ENCODE measurements around the gene SCO2. TPM values are rescaled to one million over a fixed set of nuclear protein-coding genes. Genes with fewer than 3 reads are reported as not detected.

SCO2 gene
- total and polyA plus RNA-seq, 2 of the 13 experiments (the other 11 are each of a cell fraction or from before 2014, with no cell fraction given) = 0.32 to 3.7 TPM

DNA sequence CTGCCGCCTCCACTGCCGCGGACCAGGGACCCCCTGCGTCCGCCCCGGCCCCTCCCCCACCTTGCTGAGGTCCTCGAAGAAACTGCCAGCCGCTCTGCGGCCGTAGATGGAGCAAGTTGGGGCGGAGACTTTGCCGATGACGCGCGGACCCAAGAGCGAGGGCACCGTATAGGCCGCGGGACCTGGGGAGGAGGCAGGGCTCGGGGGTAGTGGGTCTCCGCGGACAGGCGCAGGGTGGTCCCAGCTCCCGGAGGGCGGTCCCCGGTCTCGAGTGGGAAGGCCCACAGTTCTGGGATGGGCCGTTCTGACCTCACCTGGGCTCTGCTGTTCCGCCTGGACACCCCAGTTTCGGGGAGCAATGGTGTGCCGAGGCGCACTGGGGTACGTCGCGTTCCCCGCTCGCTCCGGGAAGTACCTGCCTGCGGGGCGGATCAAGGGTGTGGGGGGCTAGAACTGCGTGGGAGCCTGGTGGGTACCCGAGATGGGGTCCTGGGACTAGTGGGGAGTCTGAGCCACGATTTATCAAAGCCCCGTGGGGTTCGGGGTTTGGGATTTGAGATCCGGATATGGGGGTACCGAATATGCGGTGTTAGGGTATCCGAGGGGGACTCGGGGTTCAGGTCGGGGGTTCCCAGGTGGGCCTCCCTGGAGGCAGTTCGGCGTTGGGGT lies 5.6 kb upstream of the SCO2 start (continued):
- TF ChIP-seq ZNF280D (CRISPR knock-in tag; IDR thresholded peaks at IDR 0.05) (no peak), ZSCAN31 (CRISPR knock-in tag; IDR thresholded peaks at IDR 0.05; ENCODE audit: low read depth) (no peak; the same call in 1 of the 2 replicates), NFE2L1 (CRISPR knock-in tag; IDR thresholded peaks at IDR 0.05; ENCODE audit: borderline replicate concordance) (no peak), NFE2 (CRISPR knock-in tag; IDR thresholded peaks at IDR 0.05) (no peak), MIER3 (CRISPR knock-in tag; IDR thresholded peaks at IDR 0.05; ENCODE audit: borderline replicate concordance) (no peak), SOX5 (CRISPR knock-in tag; IDR thresholded peaks at IDR 0.05; ENCODE audit: borderline replicate concordance) (no peak), ZNF570 (CRISPR knock-in tag; IDR thresholded peaks at IDR 0.05; ENCODE audit: borderline replicate concordance) (no peak), PITX1 (CRISPR knock-in tag; IDR thresholded peaks at IDR 0.05) (0 out of 2 replicates have a peak, but pooled peaks have one; percentile 12), TAF1 (CRISPR knock-in tag; IDR thresholded peaks at IDR 0.05) (no peak), ZNF720 (CRISPR knock-in tag; IDR thresholded peaks at IDR 0.05) (no peak), GZF1 (CRISPR knock-in tag; IDR thresholded peaks at IDR 0.05) (no peak), POLR2AphosphoS2 (IDR thresholded peaks at IDR 0.05; ENCODE audit: low read depth, low read length) (no peak), RFXANK (CRISPR knock-in tag; IDR thresholded peaks at IDR 0.05) (no peak), ZFAT (CRISPR knock-in tag; conservative IDR thresholded peaks at IDR 0.05) (no peak), CREBL2 (CRISPR knock-in tag; IDR thresholded peaks at IDR 0.05; ENCODE audit: borderline replicate concordance) (no peak), YY1 (IDR thresholded peaks at IDR 0.05; ENCODE audit: insufficient read depth, insufficient replicate concordance, low read depth, low read length) (no peak), FOXA3 (CRISPR knock-in tag; IDR thresholded peaks at IDR 0.05) (no peak), ZSCAN21 (CRISPR knock-in tag; IDR thresholded peaks at IDR 0.05; ENCODE audit: borderline replicate concordance) (no peak; the same call in 1 of the 2 replicates), ZNF17 (CRISPR knock-in tag; IDR thresholded peaks at IDR 0.05) (no peak)
- TF ChIP-seq, protein P1, sequence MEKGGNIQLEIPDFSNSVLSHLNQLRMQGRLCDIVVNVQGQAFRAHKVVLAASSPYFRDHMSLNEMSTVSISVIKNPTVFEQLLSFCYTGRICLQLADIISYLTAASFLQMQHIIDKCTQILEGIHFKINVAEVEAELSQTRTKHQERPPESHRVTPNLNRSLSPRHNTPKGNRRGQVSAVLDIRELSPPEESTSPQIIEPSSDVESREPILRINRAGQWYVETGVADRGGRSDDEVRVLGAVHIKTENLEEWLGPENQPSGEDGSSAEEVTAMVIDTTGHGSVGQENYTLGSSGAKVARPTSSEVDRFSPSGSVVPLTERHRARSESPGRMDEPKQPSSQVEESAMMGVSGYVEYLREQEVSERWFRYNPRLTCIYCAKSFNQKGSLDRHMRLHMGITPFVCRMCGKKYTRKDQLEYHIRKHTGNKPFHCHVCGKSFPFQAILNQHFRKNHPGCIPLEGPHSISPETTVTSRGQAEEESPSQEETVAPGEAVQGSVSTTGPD (CRISPR knock-in tag; IDR thresholded peaks at IDR 0.05) = no peak
- TF ChIP-seq, protein P2, sequence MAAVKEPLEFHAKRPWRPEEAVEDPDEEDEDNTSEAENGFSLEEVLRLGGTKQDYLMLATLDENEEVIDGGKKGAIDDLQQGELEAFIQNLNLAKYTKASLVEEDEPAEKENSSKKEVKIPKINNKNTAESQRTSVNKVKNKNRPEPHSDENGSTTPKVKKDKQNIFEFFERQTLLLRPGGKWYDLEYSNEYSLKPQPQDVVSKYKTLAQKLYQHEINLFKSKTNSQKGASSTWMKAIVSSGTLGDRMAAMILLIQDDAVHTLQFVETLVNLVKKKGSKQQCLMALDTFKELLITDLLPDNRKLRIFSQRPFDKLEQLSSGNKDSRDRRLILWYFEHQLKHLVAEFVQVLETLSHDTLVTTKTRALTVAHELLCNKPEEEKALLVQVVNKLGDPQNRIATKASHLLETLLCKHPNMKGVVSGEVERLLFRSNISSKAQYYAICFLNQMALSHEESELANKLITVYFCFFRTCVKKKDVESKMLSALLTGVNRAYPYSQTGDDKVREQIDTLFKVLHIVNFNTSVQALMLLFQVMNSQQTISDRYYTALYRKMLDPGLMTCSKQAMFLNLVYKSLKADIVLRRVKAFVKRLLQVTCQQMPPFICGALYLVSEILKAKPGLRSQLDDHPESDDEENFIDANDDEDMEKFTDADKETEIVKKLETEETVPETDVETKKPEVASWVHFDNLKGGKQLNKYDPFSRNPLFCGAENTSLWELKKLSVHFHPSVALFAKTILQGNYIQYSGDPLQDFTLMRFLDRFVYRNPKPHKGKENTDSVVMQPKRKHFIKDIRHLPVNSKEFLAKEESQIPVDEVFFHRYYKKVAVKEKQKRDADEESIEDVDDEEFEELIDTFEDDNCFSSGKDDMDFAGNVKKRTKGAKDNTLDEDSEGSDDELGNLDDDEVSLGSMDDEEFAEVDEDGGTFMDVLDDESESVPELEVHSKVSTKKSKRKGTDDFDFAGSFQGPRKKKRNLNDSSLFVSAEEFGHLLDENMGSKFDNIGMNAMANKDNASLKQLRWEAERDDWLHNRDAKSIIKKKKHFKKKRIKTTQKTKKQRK (IDR thresholded peaks at IDR 0.05; ENCODE audit: low read length) = no peak
- TF ChIP-seq, protein P3, sequence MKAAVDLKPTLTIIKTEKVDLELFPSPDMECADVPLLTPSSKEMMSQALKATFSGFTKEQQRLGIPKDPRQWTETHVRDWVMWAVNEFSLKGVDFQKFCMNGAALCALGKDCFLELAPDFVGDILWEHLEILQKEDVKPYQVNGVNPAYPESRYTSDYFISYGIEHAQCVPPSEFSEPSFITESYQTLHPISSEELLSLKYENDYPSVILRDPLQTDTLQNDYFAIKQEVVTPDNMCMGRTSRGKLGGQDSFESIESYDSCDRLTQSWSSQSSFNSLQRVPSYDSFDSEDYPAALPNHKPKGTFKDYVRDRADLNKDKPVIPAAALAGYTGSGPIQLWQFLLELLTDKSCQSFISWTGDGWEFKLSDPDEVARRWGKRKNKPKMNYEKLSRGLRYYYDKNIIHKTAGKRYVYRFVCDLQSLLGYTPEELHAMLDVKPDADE (CRISPR knock-in tag; IDR thresholded peaks at IDR 0.05) = no peak

Data from HepG2 (cell line).